ENCODE data around the gene HLA-DRB1.
"Not testable (repeated sequence)": the region's sequence is repeated elsewhere in the genome, so short reads cannot be mapped to it uniquely, and the experiment has no call there.

The HLA-DRB1 gene

GRCh38 chr6:32609731-32610640, 20.3 kb upstream of the HLA-DRB1 start:
- no peak for DNase-seq (ENCODE audit: low read depth in 2 of 2)

DNA sequence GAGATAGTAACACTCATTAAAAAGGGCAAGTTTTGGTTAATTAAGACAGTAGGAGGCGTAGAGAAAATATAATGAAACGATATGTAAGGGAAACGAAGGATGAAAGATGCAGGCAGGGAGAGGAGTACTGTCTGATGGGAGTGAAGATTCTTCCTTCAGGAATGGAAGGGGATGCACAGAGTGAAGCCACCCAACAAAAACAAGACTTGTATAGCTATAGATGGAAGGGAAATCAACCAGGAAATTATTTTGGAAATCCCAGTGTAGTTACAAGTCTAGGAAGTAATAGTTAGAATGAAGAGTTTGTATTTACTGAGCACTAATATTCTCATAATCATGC, 19.7 kb upstream of the HLA-DRB1 start:
- DNase-seq (ENCODE audit: low read depth in 2 of 2): no peak

DNA sequence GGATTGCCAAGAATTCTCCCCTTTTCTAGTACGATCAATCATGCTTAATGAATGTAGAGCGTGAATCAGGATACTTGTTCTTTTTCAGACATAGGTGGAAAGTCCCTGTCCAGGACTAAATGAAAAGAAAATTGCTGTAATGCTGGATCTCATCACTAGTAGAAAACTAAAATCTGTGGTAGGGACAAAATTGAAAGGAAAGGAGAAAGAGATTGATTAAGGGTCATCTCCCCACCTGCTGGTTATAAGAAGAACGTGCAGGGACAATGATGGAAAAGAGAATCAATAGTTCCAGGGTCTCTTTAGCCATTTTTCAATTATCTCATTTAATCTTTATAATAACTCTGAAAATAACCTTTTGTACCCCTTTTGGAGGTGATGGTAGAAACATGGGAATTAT, 18.7 kb upstream of the HLA-DRB1 start:
- DNase-seq (ENCODE audit: low read depth in 2 of 2): no peak

GRCh38 chr6:32607988-32608298, 18.3 kb upstream of the HLA-DRB1 start:
- no peak for DNase-seq (ENCODE audit: low read depth in 2 of 2)

- no peak for DNase-seq (ENCODE audit: low read depth in 2 of 2)
Observed at GRCh38 chr6:32607263-32607987, 17.8 kb upstream of the HLA-DRB1 start.

DNA sequence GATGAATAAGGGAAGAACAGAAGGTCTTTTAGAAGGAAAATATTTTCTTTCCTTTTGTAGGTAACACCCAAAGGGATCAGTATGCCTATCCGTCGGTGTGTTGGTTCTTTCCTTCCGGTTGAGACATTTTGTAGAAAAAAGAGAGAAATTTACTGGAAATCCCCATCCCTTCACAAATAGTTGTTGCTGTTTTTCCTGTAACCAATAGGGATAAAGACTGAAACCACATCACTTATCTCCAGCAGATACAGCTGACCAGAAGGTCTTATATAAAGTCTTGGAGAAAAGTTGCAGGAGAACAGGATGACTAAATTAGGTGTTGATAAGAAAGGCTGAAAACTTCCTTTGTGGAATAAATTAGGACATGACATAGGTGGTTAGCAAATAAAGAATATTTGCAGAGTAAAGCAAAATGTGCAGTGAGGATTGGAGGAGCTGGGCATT, 14.8 kb upstream of the HLA-DRB1 start:
- no peak for DNase-seq (ENCODE audit: low read depth in 2 of 2)

DNA sequence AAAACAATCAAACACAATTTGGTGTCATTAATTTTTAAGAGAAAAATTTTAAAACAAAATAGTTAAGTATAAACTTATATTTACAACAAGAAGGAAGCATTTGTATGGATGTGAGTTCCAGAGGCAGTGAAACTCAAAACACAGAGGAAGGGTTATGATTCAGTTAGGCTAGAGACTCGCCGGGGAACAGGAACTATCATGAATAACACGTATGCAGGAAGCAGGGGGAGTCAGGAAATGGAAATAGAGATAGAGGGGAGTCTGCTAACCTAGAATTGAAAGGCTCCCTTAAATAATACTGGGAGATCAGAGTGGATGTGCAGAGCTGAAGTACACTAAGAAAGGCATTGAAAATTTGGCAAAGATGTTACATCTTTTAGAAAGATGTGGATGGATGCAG, 14.2 kb upstream of the HLA-DRB1 start:
- no peak for DNase-seq (ENCODE audit: low read depth in 2 of 2)

- no peak for DNase-seq (ENCODE audit: low read depth in 2 of 2)
Observed at GRCh38 chr6:32603222-32603621, 13.6 kb upstream of the HLA-DRB1 start.

GRCh38 chr6:32602383-32602782, 12.7 kb upstream of the HLA-DRB1 start:
- no peak for DNase-seq (ENCODE audit: low read depth in 2 of 2)

DNA sequence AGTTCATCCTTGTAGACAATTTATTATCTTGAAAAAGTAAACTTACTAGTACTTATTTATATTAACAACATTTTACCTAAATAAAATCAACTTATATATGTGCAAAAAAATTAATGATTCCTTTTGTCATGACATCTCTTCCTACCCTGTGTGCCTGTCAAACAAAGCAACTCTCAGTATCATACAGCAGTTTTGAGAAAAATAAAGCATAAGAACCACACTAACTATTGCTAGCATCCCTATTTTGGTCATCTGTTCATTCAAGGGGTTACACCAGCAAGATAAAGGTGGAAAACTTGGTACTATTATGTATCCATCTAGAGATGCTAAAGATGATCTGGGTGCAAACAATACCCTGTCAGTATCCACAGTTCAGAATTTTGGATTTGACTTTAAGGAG, 7.4 kb upstream of the HLA-DRB1 start:
- DNase-seq (ENCODE audit: low read depth in 2 of 2): no peak

GRCh38 chr6:32590713-32591112, 1.1 kb upstream of the HLA-DRB1 start:
- not testable (repeated sequence) for DNase-seq (ENCODE audit: low read depth in 2 of 2)

DNA sequence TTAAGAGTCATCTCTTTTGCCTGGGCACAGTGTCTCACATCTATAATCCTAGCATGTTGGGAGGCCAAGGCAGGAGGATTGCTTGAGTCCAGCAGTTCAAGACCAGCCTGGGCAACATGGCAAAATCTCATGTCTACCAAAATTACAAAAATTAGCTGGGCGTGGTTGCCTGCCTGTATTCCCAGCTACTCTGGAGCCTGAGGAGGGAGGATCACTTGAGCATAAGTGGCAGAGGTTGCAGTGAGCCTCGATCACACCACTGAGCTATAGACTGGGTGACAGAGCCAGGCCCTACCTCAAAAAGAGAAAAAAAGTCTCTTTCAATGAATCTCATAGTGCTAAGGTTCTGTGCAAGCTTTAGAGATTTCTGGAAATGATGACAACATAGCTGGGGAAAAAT, 1.5 kb downstream of the HLA-DRB1 start:
- no peak for DNase-seq (ENCODE audit: low read depth in 2 of 2)

GRCh38 chr6:32583527-32583898, 6.1 kb downstream of the HLA-DRB1 start:
- no peak for DNase-seq (ENCODE audit: low read depth in 2 of 2)

- DNase-seq (ENCODE audit: low read depth in 2 of 2): no peak
Observed at GRCh38 chr6:32581315-32582095, 8.1 kb downstream of the HLA-DRB1 start.

DNA sequence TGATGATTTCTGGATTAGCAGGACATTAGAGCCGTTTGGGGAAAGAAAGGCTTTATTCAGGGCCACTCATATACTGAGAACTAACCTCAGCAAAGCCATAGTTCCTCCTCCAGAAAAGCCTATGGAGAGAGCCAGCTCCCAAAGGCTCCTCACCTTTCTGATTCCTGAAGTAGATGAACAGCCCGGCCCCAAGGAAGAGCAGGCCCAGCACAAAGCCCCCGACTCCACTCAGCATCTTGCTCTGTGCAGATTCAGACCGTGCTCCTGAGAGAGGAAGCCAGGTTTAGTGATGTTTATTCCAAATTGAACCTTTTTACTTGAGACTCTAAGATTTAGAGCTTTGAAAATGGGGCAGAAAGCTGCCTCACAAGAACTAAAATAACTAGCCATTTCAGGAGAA, 9.1 kb downstream of the HLA-DRB1 start:
- no peak for DNase-seq (ENCODE audit: low read depth in 2 of 2)

DNA sequence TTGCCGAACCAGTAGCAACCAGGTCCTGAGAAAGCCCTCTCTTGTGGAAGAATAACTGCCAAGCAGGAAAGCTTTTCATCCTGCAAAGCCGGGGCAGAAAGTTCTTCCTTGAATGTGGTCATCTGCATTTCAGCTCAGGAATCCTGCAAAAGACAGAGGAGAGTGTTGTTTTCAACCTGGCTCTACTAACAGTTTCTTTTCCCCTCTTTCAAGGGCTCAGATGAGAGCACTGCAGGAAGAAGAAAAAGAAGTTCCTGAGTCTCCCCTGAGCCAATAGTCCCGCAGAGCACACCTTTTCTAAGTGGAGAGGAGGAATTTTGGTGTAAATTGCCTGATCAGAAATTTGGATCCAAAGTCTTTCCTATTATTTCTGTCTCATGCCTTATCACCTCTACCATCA, 10.7 kb downstream of the HLA-DRB1 start:
- DNase-seq (ENCODE audit: low read depth in 2 of 2): no peak

GRCh38 chr6:32577493-32577892, 12.2 kb downstream of the HLA-DRB1 start:
- DNase-seq (ENCODE audit: low read depth in 2 of 2): not testable (repeated sequence)

DNA sequence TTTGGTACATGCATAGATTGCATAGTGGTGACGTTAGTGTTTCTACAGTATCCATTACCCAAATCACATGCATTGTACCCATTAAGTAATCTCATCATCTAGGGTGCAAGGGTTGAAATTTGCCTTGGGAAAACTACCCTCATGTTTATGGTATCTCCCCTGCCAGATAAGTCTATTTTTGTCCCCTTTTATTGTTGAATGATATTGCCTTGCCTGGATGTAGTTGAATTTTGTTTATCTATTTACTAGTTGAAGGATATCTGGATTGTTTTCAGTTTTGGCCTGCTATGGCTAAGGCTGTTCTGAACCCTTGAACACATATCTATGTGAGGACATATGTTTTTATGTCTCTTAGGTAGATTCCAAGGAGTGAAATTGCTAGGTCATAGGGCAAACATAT, 13.4 kb downstream of the HLA-DRB1 start:
- no peak for DNase-seq (ENCODE audit: low read depth in 2 of 2)

DNA sequence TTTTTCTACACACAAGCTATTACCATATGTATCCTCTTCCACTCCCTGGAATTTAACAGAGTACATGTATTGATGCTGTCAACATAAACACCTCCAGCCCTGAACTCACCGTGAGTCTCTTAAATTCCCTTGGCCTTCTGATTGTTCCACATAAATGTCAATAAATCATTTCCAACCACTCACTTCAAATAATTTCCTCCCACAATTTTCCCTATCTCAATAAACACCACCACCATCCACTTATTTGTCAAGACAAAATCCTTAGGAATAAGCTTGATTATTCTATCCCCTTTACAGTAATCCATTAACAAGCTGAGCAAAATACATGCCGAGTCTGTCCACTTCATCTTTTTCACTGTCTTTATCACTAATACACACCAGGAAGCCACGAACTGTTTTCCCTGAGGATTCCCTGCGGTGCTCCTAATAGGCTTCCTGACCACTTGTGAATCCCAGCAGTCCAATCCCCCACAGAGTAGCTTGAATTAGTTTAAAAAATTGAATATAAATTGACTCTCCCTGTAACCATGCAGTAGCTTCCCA, 19.2 kb downstream of the HLA-DRB1 start:
- DNase-seq (ENCODE audit: low read depth in 2 of 2): no peak

DNA sequence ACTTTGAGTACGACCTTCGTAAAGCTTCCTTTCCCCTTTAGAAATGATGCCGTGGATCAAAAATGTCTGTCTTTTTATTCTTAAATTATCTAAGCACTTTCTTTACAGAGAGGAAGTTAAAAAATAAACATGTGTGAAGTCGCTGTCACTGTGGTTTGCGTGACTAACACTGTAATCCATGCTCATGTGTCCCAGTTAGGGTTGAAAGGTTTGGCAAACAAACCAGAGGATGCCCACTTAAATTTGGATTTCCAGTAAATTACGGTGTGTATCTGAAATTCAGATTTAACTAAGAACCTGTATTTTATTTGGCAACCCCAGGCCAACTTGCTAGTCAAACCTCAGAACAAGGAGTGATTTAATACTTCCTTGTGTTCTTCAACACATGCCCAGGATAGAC, 21.1 kb downstream of the HLA-DRB1 start:
- DNase-seq (ENCODE audit: low read depth in 2 of 2): no peak

DNA sequence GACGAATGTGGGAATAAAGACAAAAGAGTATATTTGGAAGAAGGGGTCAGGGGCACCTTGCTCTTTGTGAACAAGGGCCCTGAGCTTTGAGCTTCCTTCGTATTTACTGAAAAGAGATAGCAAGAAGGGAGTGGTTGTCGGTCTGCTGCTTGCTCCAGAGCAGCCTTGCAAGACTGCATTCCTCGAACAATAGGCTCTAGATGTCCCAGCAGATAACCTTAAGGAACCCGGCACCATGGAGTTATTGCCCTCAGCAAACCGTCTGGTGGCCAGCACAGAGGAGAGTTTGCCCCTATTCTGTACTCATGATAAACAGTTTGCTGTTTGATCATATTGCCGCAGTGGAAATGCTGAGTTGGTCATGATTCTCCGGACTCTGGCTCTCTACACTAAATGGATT, 22.7 kb downstream of the HLA-DRB1 start:
- no peak for DNase-seq (ENCODE audit: low read depth in 2 of 2)

DNA sequence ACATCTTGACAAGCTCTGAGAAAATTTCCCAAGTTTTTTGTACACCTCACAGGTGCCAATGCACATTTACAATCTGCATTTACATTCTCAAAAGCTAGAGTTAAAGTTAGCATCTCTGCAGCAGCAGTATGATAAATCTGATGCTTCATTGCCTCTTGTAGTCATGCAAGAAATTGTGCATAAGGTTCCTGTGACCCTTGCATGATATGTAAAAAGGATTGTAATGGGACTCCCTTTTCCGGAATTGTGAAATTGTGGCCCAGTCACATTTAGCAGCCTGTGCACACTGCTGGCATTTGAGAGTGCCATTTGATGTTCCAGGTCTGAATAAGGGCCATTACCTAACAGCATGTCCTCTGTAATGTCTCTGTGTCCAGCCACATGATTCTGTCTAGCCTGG, 24.1 kb downstream of the HLA-DRB1 start:
- DNase-seq (ENCODE audit: low read depth in 2 of 2): no peak

Data from stimulated activated CD8-positive, alpha-beta memory T cell treated with anti-CD3 and anti-CD28 coated beads, Interleukin-2, amount 100 ng/mL, for 1 hour (primary cell).